ENCODE measurements around the gene TAB2.

GRCh38 chr6:149268146-149268545 is 49.4 kb upstream of the TAB2 start:
- TF ChIP-seq CTCF (IDR thresholded peaks at IDR 0.05) (no peak), POLR2A (IDR thresholded peaks at IDR 0.05) (no peak)
